K562 (cell line): Measurements from ENCODE around the gene PTPRM.

Source experiments
- BRD9 ChIP-seq: fragments of 450-650 bp; IDR thresholded peaks from 2 replicates; pipeline ENCODE4 v1.6.1; 2018; ENCODE audit warnings: low read depth; ENCODE audit not compliant: partially characterized antibody
- CBFB ChIP-seq: sonication (generic); formaldehyde crosslinking; IDR thresholded peaks from 2 replicates; pipeline ENCODE4 v1.4.0; 2020; ENCODE audit warnings: mild to moderate bottlenecking, missing genetic modification reagents
- CTCF ChIP-seq, 3 experiments: IDR thresholded peaks in 2 of 3; conservative IDR thresholded peaks in 1 of 3; 2 replicates each; pipeline ENCODE4 v1.5.1; 2011 to 2012; ENCODE audit warnings: low read length in 3 of 3, mild to moderate bottlenecking in 3 of 3, control low read depth in 2 of 3, improper control_type of control experiment in 1 of 3, inconsistent platforms in 1 of 3, low read depth in 1 of 3, mixed read lengths in 1 of 3, moderate library complexity in 1 of 3; ENCODE audit not compliant: insufficient read depth in 2 of 3
- ELF1 ChIP-seq: fragments of 200-800 bp; sonication (Bioruptor generic); IDR thresholded peaks from 2 replicates; pipeline ENCODE4 v1.6.1; 2016; ENCODE audit warnings: missing genetic modification characterization, missing compliant biosample characterization
- ELK1 ChIP-seq: sonication (generic); formaldehyde crosslinking; IDR thresholded peaks from 2 replicates; pipeline ENCODE4 v1.8.1; 2022; ENCODE audit warnings: missing genetic modification reagents
- ESRRA ChIP-seq: fragments of 450-650 bp; IDR thresholded peaks from 2 replicates; pipeline ENCODE4 v1.6.1; 2014; ENCODE audit warnings: low read depth, mild to moderate bottlenecking, moderate library complexity, borderline replicate concordance
- POLR2A ChIP-seq: fragments of 450-650 bp; conservative IDR thresholded peaks from 2 replicates; pipeline ENCODE4 v1.6.1; 2016
- POU5F1 ChIP-seq: fragments of 150-350 bp; IDR thresholded peaks from 2 replicates; pipeline ENCODE4 v1.6.1; 2014; ENCODE audit warnings: borderline replicate concordance, low read length, low read depth, mild to moderate bottlenecking; ENCODE audit not compliant: partially characterized antibody
- RCOR1 ChIP-seq, 2 experiments: IDR thresholded peaks; 2 replicates each; pipeline ENCODE4 v1.6.1; 2012; ENCODE audit warnings: low read depth in 2 of 2, low read length in 2 of 2, borderline replicate concordance in 1 of 2, improper control_type of control experiment in 1 of 2
- VEZF1 ChIP-seq: fragments of 200-800 bp; sonication (Bioruptor generic); IDR thresholded peaks from 2 replicates; pipeline ENCODE4 v1.6.1; 2017; ENCODE audit warnings: missing genetic modification characterization, missing compliant biosample characterization

DNA sequence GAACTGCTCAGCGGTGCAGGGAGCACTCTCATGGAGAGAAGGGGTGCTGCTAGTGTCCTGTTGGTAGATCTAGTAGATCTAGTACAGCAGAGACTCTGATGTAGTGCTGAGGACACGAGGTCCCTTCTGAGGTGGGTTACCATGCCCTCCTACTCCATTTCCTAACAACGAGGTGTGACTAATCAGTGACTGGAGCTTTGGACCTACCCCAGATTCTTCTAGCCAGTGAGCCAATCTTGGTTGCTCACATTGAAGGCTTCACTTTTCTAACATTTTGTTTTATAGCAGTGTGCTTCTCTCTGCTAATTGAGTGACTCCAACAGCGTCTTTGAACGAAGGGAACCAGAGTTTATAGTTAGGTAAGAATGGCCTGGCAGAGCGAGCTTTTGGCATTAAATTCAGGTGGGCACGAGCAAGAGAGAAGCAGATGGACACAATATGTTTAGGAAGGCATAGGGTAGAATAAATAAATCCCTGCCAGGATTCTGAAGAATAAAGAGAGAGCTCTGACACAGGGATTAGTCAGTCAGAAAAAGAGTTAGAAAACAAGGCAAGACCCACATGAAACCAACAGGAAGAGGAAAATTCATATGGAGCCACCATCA is 736.1 kb downstream of the PTPRM start:
- TF ChIP-seq RCOR1 (IDR thresholded peaks at IDR 0.05; ENCODE audit: borderline replicate concordance in 1 of 2, low read depth in 2 of 2, low read length in 2 of 2) (no peak), CTCF (IDR thresholded peaks at IDR 0.05 in 2 of 3, conservative IDR thresholded peaks at IDR 0.05 in 1 of 3; ENCODE audit: insufficient read depth in 2 of 3, low read depth in 1 of 3, low read length in 3 of 3) (no peak), POLR2A (no peak), BRD9 (no peak), VEZF1 (CRISPR knock-in tag) (no peak), ELF1 (tag) (no peak), POU5F1 (no peak), ESRRA (no peak), ELK1 (CRISPR knock-in tag) (no peak), CBFB (no peak)
